LNCAP (cell line): Measurements from ENCODE around the gene SBF2.

Experiments used
- CTCF ChIP-seq: fragments of 450-650 bp; IDR thresholded peaks from 2 replicates; pipeline ENCODE4 v1.5.1; 2017; ENCODE audit warnings: mild to moderate bottlenecking

The SBF2 gene

GRCh38 chr11:9803685-9804418 is 490.2 kb downstream of the SBF2 start:
- no peak for TF ChIP-seq CTCF

DNA sequence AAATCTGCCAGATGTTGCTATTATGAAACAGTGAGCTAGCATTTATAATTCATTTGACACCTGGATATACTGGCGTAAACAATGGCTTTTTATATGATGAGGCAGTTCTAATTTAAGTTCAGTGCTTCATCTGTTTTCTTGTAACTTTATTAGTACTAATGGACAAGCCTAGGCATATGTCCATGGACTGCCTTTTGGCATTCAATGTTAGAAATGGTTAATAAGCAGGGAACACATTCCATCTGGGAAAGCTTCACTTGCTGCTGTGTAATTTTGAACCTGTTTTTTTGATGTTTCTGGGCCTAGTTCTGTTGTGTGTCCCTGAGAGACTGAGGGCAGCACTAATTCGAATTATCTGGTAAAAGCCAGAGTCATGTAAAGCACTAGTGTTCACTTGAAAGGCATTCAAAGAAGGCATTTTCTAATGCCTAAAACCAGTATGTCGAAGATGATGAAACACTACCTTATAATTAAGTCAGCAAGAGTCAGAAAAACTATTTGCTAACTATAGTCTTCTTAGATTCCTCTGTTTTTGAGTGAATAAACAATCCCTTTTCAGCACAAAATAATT is 491.6 kb downstream of the SBF2 start:
- TF ChIP-seq CTCF: no peak

GRCh38 chr11:9799886-9800285 is 494.1 kb downstream of the SBF2 start:
- no peak for TF ChIP-seq CTCF

DNA sequence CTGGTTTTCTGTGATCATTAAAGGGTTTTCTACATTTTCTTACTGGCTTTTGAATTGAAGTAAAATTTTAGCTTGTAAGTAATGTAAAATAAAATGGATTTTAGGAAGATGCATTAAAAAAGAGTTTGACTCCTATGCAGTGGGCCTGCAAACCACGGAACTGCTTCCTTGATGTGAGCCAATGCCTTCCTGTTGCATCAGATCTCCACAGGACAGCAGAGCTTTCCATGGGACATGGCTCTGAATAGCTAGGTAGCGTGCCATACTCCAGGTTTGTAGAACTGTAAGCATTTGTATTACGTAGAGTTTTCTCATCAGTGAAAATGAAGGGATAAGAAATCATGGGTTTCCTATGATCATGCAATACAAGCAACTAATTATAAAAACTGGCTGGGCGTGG is 496.7 kb downstream of the SBF2 start:
- TF ChIP-seq CTCF: no peak

DNA sequence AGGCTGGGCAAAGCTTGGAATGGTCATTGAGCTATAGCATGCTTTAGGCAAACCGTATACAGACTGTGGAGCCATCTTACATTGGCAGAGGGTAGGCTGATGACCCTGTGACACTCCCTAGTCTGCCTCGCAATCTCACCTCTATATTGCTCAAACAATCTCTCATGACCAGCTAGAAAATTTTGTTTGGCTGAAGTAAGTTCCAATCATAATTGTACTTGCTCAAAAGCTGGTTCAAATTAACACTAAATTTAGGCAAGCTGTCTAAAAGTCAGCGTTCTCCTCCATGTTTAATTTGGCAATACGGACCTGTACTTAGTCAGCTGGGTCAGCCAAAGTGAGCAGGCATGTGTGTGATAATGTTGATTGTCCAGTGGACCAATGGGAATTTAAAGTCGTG is 497.2 kb downstream of the SBF2 start:
- TF ChIP-seq CTCF: no peak

GRCh38 chr11:9796266-9796665 is 497.8 kb downstream of the SBF2 start:
- no peak for TF ChIP-seq CTCF

GRCh38 chr11:9790703-9791102 is 503.3 kb downstream of the SBF2 start:
- no peak for TF ChIP-seq CTCF
